ENCODE data around the gene PARVG. TPM values are rescaled to one million over a fixed set of nuclear protein-coding genes. Genes with fewer than 3 reads are reported as not detected.

PARVG gene
- total RNA-seq, 4 donors from 2014 or later, result 18.3 to 92.0 (median 46.6) TPM

- no peak for TF ChIP-seq CTCF (IDR thresholded peaks at IDR 0.05; ENCODE audit: low read depth)
These were observed 22.5 kb downstream of the PARVG start for GRCh38 chr22:44203203-44203602.

- TF ChIP-seq CTCF (IDR thresholded peaks at IDR 0.05; ENCODE audit: low read depth), result no peak
These were observed 24.2 kb downstream of the PARVG start for GRCh38 chr22:44204739-44205515.

- TF ChIP-seq CTCF (IDR thresholded peaks at IDR 0.05; ENCODE audit: low read depth), result no peak
These were observed 25.0 kb downstream of the PARVG start for GRCh38 chr22:44205516-44206329.

- no peak for TF ChIP-seq CTCF (IDR thresholded peaks at IDR 0.05; ENCODE audit: low read depth)
These were observed 25.6 kb downstream of the PARVG start for GRCh38 chr22:44206330-44206645.

- no peak for TF ChIP-seq CTCF (IDR thresholded peaks at IDR 0.05; ENCODE audit: low read depth)
These were observed 26.0 kb downstream of the PARVG start for GRCh38 chr22:44206696-44207095.

GRCh38 chr22:44207173-44207980 is 26.7 kb downstream of the PARVG start:
- no peak for TF ChIP-seq CTCF (IDR thresholded peaks at IDR 0.05; ENCODE audit: low read depth)

GRCh38 chr22:44207981-44208317 is 27.2 kb downstream of the PARVG start:
- TF ChIP-seq CTCF (IDR thresholded peaks at IDR 0.05; ENCODE audit: low read depth), result no peak

Data from subcutaneous adipose tissue (tissue), 4 donors.